ENCODE measurements around the gene KRT76. TPM values are rescaled to one million over a fixed set of nuclear protein-coding genes. Genes with fewer than 3 reads are reported as not detected.

Gene KRT76
- total RNA-seq, 1 experiment from 2014 or later = not detected

DNA sequence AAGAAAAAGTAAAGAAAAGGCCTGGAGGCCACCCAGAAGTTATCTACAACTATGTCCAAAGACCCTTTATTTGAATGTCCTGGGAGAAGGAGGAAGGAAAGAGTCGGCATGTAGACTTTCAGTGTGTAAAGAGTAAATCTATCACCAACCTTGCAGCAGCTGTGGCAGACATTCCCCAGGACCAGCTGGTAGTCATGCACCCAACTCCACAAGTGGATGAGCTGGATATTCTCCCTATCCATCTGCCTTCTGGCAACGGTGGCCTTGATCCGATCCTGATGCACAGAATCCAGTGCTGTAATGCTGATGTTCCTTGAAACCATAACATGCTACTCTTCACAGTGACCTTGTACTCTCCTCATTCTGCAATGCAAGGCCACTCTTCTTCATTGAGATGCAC, 27.3 kb downstream of the KRT76 start:
- Histone ChIP-seq H3K9me3 (ENCODE audit: low read length) (no peaks in the 10 kb centered on the region), H3K4me3 (ENCODE audit: low read length) (no peak overlapping the region), H2AFZ (ENCODE audit: low read length) (no peak overlapping the region), H3K9ac (ENCODE audit: low read length) (no peak overlapping the region), H3K9me2 (replicated peaks; ENCODE audit: low read length) (no peaks in the 10 kb centered on the region), H3K36me3 (ENCODE audit: low read depth, low read length) (no peaks in the 10 kb centered on the region), H3K79me2 (ENCODE audit: low read length) (no peaks in the 10 kb centered on the region), H3K27me3 (ENCODE audit: low read length) (peaks cover 61% of the 10 kb centered on the region), H3F3A (ENCODE audit: low read length, unreplicated experiment) (no peaks in the 10 kb centered on the region), H3K27ac (ENCODE audit: low read length) (no peak overlapping the region), H3K4me1 (ENCODE audit: insufficient read depth, low read length) (no peaks in the 10 kb centered on the region), H3K4me2 (ENCODE audit: low read length) (no peak overlapping the region), H4K20me1 (ENCODE audit: low read length) (no peaks in the 10 kb centered on the region)
- no TSS peak for BruUV-seq (replicated peaks)
- CTCF ChIA-PET = no interaction called here
- intact Hi-C loops (cut with micrococcal nuclease) = no loop called here
- POLR2A ChIA-PET (ENCODE audit: unreplicated experiment) = no interaction called here
- TF ChIP-seq EZH2phosphoT487 (IDR thresholded peaks at IDR 0.05; ENCODE audit: borderline replicate concordance, low read length) (no peak), EZH2 (IDR thresholded peaks at IDR 0.05; ENCODE audit: low read length, unreplicated experiment) (no peak)
- TF ChIP-seq, protein P1, sequence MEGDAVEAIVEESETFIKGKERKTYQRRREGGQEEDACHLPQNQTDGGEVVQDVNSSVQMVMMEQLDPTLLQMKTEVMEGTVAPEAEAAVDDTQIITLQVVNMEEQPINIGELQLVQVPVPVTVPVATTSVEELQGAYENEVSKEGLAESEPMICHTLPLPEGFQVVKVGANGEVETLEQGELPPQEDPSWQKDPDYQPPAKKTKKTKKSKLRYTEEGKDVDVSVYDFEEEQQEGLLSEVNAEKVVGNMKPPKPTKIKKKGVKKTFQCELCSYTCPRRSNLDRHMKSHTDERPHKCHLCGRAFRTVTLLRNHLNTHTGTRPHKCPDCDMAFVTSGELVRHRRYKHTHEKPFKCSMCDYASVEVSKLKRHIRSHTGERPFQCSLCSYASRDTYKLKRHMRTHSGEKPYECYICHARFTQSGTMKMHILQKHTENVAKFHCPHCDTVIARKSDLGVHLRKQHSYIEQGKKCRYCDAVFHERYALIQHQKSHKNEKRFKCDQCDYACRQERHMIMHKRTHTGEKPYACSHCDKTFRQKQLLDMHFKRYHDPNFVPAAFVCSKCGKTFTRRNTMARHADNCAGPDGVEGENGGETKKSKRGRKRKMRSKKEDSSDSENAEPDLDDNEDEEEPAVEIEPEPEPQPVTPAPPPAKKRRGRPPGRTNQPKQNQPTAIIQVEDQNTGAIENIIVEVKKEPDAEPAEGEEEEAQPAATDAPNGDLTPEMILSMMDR (conservative IDR thresholded peaks at IDR 0.05; ENCODE audit: low read depth, low read length) = no peak
- no peak for DNase-seq
- ATAC-seq = no peak

- no peaks in the 10 kb centered on the region for H3K9me3 ChIP-seq (ENCODE audit: low read length)
- no peaks in the 10 kb centered on the region for H3K79me2 ChIP-seq (ENCODE audit: low read length)
- H2AFZ ChIP-seq (ENCODE audit: low read length) = no peak overlapping the region
- DNase-seq (no peak), ATAC-seq (no peak)
- no peak overlapping the region for H3K27ac ChIP-seq (ENCODE audit: low read length)
- intact Hi-C loops (cut with micrococcal nuclease) = no loop called here
- CTCF ChIA-PET = no interaction called here
- no peak overlapping the region for H3K4me3 ChIP-seq (ENCODE audit: low read length)
- no peak overlapping the region for H3K4me2 ChIP-seq (ENCODE audit: low read length)
- no peaks in the 10 kb centered on the region for H4K20me1 ChIP-seq (ENCODE audit: low read length)
- H3K9me2 ChIP-seq (replicated peaks; ENCODE audit: low read length) = no peaks in the 10 kb centered on the region
- TF ChIP-seq EZH2 (IDR thresholded peaks at IDR 0.05; ENCODE audit: low read length, unreplicated experiment) (no peak), EZH2phosphoT487 (IDR thresholded peaks at IDR 0.05; ENCODE audit: borderline replicate concordance, low read length) (no peak)
- TF ChIP-seq, protein P1 (conservative IDR thresholded peaks at IDR 0.05; ENCODE audit: low read depth, low read length) = no peak
- H3K4me1 ChIP-seq (ENCODE audit: insufficient read depth, low read length) = no peaks in the 10 kb centered on the region
- H3K9ac ChIP-seq (ENCODE audit: low read length) = no peak overlapping the region
- no TSS peak for BruUV-seq (replicated peaks)
- POLR2A ChIA-PET (ENCODE audit: unreplicated experiment) = no interaction called here
- no peaks in the 10 kb centered on the region for H3F3A ChIP-seq (ENCODE audit: low read length, unreplicated experiment)
- no peaks in the 10 kb centered on the region for H3K36me3 ChIP-seq (ENCODE audit: low read depth, low read length)
- H3K27me3 ChIP-seq (ENCODE audit: low read length) = peaks cover 67% of the 10 kb centered on the region
These were observed 28.6 kb downstream of the KRT76 start for GRCh38 chr12:52748578-52748977.

DNA sequence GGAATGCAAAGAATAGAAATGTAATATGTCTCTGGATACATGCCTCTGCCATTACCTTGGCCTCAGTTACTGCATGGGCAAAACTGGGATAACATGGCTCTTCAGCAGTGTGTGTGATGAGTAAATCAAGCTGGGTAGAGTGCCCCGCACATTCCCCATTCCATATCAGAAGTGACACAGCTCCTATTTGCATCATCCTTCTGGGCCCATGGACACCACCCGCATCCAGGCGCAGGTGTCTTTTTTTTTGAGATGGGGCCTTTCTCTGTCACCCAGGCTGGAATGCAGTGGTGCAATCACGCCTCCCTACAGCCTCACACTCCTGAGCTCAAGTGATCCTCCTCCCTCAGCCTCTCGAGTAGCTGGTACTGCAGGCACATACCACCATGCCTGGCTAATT, 31.6 kb downstream of the KRT76 start:
- H3K9ac ChIP-seq (ENCODE audit: low read length) = no peak overlapping the region
- no peaks in the 10 kb centered on the region for H3K4me1 ChIP-seq (ENCODE audit: insufficient read depth, low read length)
- POLR2A ChIA-PET (ENCODE audit: unreplicated experiment) = interaction anchor here (0.7 kb wide), 1 partner anchor 201 kb away, joined by 3 read pairs; no protein-coding TSS in a partner anchor
- H3K9me2 ChIP-seq (replicated peaks; ENCODE audit: low read length) = no peaks in the 10 kb centered on the region
- BruUV-seq (replicated peaks) = no TSS peak
- peaks cover 58% of the 10 kb centered on the region for H3K27me3 ChIP-seq (ENCODE audit: low read length)
- H3K36me3 ChIP-seq (ENCODE audit: low read depth, low read length) = no peaks in the 10 kb centered on the region
- CTCF ChIA-PET = no interaction called here
- H2AFZ ChIP-seq (ENCODE audit: low read length) = no peak overlapping the region
- TF ChIP-seq, protein P1 (conservative IDR thresholded peaks at IDR 0.05; ENCODE audit: low read depth, low read length) = no peak
- TF ChIP-seq EZH2 (IDR thresholded peaks at IDR 0.05; ENCODE audit: low read length, unreplicated experiment) (no peak), EZH2phosphoT487 (IDR thresholded peaks at IDR 0.05; ENCODE audit: borderline replicate concordance, low read length) (no peak)
- H3F3A ChIP-seq (ENCODE audit: low read length, unreplicated experiment) = no peaks in the 10 kb centered on the region
- no peaks in the 10 kb centered on the region for H3K9me3 ChIP-seq (ENCODE audit: low read length)
- DNase-seq (no peak), ATAC-seq (no peak)
- no peaks in the 10 kb centered on the region for H4K20me1 ChIP-seq (ENCODE audit: low read length)
- no peak overlapping the region for H3K4me2 ChIP-seq (ENCODE audit: low read length)
- intact Hi-C loops (cut with micrococcal nuclease) = no loop called here
- H3K79me2 ChIP-seq (ENCODE audit: low read length) = no peaks in the 10 kb centered on the region
- H3K27ac ChIP-seq (ENCODE audit: low read length) = no peak overlapping the region
- no peak overlapping the region for H3K4me3 ChIP-seq (ENCODE audit: low read length)

All from PC-3 (cell line).